ENCODE measurements around the gene MNX1.

Gene MNX1

DNA sequence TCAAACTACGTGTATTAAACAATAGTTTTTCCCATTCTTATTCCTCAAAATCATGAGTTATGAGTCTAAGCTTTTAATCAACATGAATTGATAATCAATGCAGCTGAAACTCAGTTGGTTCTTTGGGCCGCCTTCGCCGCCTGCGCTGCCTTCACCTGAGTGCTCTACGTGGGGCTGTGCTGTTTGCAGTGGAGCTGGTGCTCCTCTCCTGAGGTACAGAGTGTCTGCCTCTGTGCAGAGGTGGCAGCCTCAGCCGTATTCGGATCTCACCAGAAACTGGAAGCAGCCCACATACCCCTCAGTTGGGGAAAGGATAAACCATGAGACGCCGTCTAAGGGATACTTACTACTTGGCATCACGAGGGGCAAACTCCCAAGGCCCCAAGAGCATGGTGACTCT is 45.5 kb downstream of the MNX1 start:
- H3K27ac Mint-ChIP-seq = no peak overlapping the region
- H3K9me3 Mint-ChIP-seq = no peaks in the 10 kb centered on the region
- H3K4me3 Mint-ChIP-seq = no peak overlapping the region
- ATAC-seq (ENCODE audit: low read depth) = no peak
- H3K36me3 Mint-ChIP-seq = peaks cover 45% of the 10 kb centered on the region
- H3K27me3 Mint-ChIP-seq = no peaks in the 10 kb centered on the region
- no peaks in the 10 kb centered on the region for H3K4me1 Mint-ChIP-seq
- no peak for DNase-seq (ENCODE audit: low spot score in 2 of 2)

DNA sequence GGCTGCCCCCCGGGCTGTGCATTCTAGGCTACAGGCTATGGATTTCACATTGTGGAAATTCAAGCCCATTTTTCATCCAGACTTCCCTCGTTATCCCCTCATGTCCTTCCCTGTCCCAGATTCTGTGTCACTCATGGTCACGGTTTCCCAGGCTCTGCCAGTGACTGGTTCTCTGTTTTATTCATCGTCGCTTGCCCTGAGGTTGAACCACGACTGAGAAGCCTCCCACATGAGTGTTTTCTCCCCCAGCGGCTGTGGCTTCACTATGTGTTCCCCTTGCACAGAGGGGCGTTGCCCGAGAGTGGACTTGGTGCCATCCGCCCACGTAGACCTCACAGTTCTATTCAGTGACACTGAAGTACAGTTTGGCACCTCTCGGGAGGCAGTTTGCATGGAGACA is 47.0 kb downstream of the MNX1 start:
- H3K4me1 Mint-ChIP-seq = no peaks in the 10 kb centered on the region
- DNase-seq (ENCODE audit: low spot score in 2 of 2) (no peak), ATAC-seq (ENCODE audit: low read depth) (no peak)
- no peak overlapping the region for H3K4me3 Mint-ChIP-seq
- H3K27ac Mint-ChIP-seq = peak overlapping the region; percentile 50
- H3K27me3 Mint-ChIP-seq = no peaks in the 10 kb centered on the region
- peaks cover 47% of the 10 kb centered on the region for H3K36me3 Mint-ChIP-seq
- no peaks in the 10 kb centered on the region for H3K9me3 Mint-ChIP-seq

DNA sequence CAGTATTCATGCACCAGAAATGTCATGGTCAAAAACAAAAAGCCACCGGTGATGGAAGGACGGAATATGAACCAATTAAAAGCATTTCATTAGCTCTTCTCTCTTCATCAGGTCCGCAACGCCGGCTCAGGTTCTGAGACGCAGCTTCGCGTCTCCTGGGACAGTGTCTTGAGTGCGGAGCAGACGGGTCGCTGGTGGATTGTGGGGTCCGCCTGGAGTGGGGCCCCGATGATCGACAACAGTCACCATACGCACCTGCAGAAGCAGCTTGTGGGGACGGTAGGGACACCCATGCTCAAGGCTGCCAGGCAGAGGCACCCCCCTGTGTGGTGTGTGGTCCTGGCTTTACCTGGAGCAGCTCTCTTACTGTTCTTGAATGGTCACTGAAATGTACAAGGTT is 47.6 kb downstream of the MNX1 start:
- no peak overlapping the region for H3K4me3 Mint-ChIP-seq
- H3K9me3 Mint-ChIP-seq = no peaks in the 10 kb centered on the region
- peaks cover 50% of the 10 kb centered on the region for H3K36me3 Mint-ChIP-seq
- no peaks in the 10 kb centered on the region for H3K27me3 Mint-ChIP-seq
- ATAC-seq (ENCODE audit: low read depth) (no peak), DNase-seq (ENCODE audit: low spot score in 2 of 2) (no peak)
- no peaks in the 10 kb centered on the region for H3K4me1 Mint-ChIP-seq
- H3K27ac Mint-ChIP-seq = no peak overlapping the region

DNA sequence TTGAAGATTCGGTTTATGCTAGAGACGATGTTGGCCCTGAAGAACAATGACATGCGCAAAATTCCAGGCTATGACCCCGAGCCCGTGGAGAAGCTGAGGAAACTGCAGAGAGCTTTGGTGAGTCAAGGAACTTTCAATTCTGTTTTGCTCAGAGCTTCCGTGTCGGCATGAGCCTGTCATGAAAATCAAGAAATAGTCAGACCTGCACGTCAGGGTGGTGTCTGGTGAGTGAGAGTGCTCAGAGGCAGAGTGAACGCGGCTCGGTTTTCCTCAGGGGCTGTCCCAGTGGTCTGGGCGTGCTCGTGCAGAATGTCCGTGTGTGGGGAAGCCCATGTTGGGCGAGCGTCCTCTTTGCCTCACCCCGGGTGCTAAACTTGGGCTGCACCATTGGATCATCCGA is 48.3 kb downstream of the MNX1 start:
- no peak overlapping the region for H3K27ac Mint-ChIP-seq
- ATAC-seq (ENCODE audit: low read depth) = no peak
- no peak for DNase-seq (ENCODE audit: low spot score in 2 of 2)
- H3K36me3 Mint-ChIP-seq = peaks cover 50% of the 10 kb centered on the region
- no peak overlapping the region for H3K4me3 Mint-ChIP-seq
- no peaks in the 10 kb centered on the region for H3K9me3 Mint-ChIP-seq
- no peaks in the 10 kb centered on the region for H3K4me1 Mint-ChIP-seq
- no peaks in the 10 kb centered on the region for H3K27me3 Mint-ChIP-seq

DNA sequence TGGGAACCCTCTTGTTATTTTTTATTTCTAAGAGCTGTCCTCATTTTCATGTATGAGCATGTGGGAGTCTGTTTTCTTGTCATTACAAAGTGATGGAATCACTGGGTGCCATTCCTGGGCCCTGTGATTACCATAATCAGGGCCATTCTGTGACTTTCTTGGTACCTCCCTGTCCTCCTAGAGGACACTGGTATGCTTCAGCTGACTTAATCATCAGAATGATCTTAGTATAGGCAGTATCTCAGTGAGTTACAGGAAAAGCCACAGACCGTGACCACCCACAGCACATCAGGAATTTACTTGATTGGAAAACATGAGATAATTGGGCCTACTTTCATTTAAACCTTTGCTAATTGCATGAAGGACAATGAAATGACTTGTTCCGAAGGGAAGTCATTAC is 53.7 kb downstream of the MNX1 start:
- DNase-seq (ENCODE audit: low spot score in 2 of 2) = no peak
- Mint-ChIP-seq H3K27ac (no peak overlapping the region), H3K36me3 (peaks cover 37% of the 10 kb centered on the region), H3K9me3 (no peaks in the 10 kb centered on the region), H3K27me3 (no peaks in the 10 kb centered on the region), H3K4me1 (peaks cover 5% of the 10 kb centered on the region), H3K4me3 (no peak overlapping the region)
- ATAC-seq (ENCODE audit: low read depth) = no peak

- Mint-ChIP-seq H3K4me3 (no peak overlapping the region), H3K27me3 (no peaks in the 10 kb centered on the region), H3K27ac (no peak overlapping the region), H3K36me3 (peaks cover 24% of the 10 kb centered on the region), H3K4me1 (peaks cover 16% of the 10 kb centered on the region), H3K9me3 (no peaks in the 10 kb centered on the region)
- DNase-seq (ENCODE audit: low spot score in 2 of 2) (no peak), ATAC-seq (ENCODE audit: low read depth) (no peak)
These were observed 55.5 kb downstream of the MNX1 start for GRCh38 chr7:156954941-156955340.

Measured in memory B cell (primary cell).